Mesenchymal stem cell (in vitro differentiated cells and primary cell): ENCODE data around the gene A4GALT.

Source experiments
- DNase-seq: peaks from one replicate; pipeline ENCODE4 v3.0.0-alpha.2; 2013
- H2AFZ ChIP-seq: one replicate; pipeline ENCODE4 v1.6.1; 2013; ENCODE audit warnings: low read depth, mild to moderate bottlenecking, control low read depth, inconsistent platforms, low read length, moderate library complexity
- H2AK5ac ChIP-seq: 2 replicates; pipeline ENCODE4 v1.6.1; 2013; ENCODE audit warnings: low read length, moderate library complexity, mild to moderate bottlenecking, inconsistent platforms; ENCODE audit not compliant: severe bottlenecking
- H2BK120ac ChIP-seq: one replicate; pipeline ENCODE4 v1.6.1; 2013; ENCODE audit warnings: low read depth, mild to moderate bottlenecking, inconsistent platforms, low read length, moderate library complexity
- H2BK12ac ChIP-seq, 2 experiments: one replicate each; pipeline ENCODE4 v1.6.1; 2013; ENCODE audit warnings: inconsistent platforms in 2 of 2, low read length in 2 of 2, mild to moderate bottlenecking in 2 of 2, moderate library complexity in 2 of 2, control low read depth in 1 of 2
- H2BK15ac ChIP-seq: one replicate; pipeline ENCODE4 v1.6.1; 2013; ENCODE audit warnings: mild to moderate bottlenecking, low read depth, inconsistent platforms; ENCODE audit not compliant: poor library complexity, severe bottlenecking
- H2BK5ac ChIP-seq: 2 replicates; pipeline ENCODE4 v1.6.1; 2013; ENCODE audit warnings: low read depth, mild to moderate bottlenecking, low read length, control low read depth, inconsistent platforms; ENCODE audit not compliant: poor library complexity, severe bottlenecking
- H3K14ac ChIP-seq, 2 experiments: one replicate each; pipeline ENCODE4 v1.6.1; 2013; ENCODE audit warnings: inconsistent platforms in 2 of 2, low read length in 2 of 2, control low read depth in 1 of 2, mild to moderate bottlenecking in 1 of 2, moderate library complexity in 1 of 2
- H3K18ac ChIP-seq, 2 experiments: one replicate each; pipeline ENCODE4 v1.6.1; 2013; ENCODE audit warnings: inconsistent platforms in 2 of 2, low read length in 2 of 2, control low read depth in 1 of 2, low read depth in 1 of 2, mild to moderate bottlenecking in 1 of 2
- H3K23ac ChIP-seq, 2 experiments: one replicate each; pipeline ENCODE4 v1.6.1; 2013; ENCODE audit warnings: inconsistent platforms in 2 of 2, low read length in 2 of 2, mild to moderate bottlenecking in 2 of 2, moderate library complexity in 2 of 2, control low read depth in 1 of 2
- H3K27ac ChIP-seq: 2 replicates; pipeline ENCODE4 v1.5.1; 2013; ENCODE audit warnings: mild to moderate bottlenecking, moderate library complexity, low read length, control low read depth, inconsistent platforms; ENCODE audit not compliant: poor library complexity, severe bottlenecking
- H3K27me3 ChIP-seq, 2 experiments: 2 replicates each; pipeline versions ENCODE4 v1.6.1 to v1.7.0; 2013; ENCODE audit warnings: low read length in 2 of 2, mild to moderate bottlenecking in 2 of 2, moderate library complexity in 2 of 2, control low read depth in 1 of 2, inconsistent platforms in 1 of 2; ENCODE audit not compliant: control insufficient read depth in 1 of 2, insufficient read depth in 1 of 2
- H3K36me3 ChIP-seq, 2 experiments: 2 replicates each; pipeline versions ENCODE4 v1.6.1 to v1.7.0; 2013; ENCODE audit warnings: low read length in 2 of 2, control low read depth in 1 of 2, inconsistent platforms in 1 of 2, low read depth in 1 of 2, mild to moderate bottlenecking in 1 of 2; ENCODE audit not compliant: insufficient read depth in 2 of 2, control insufficient read depth in 1 of 2
- H3K4ac ChIP-seq, 2 experiments: one replicate each; pipeline ENCODE4 v1.6.1; 2013; ENCODE audit warnings: inconsistent platforms in 2 of 2, low read length in 2 of 2, mild to moderate bottlenecking in 2 of 2, moderate library complexity in 2 of 2, control low read depth in 1 of 2, low read depth in 1 of 2
- H3K4me1 ChIP-seq: 2 replicates; pipeline ENCODE4 v1.6.1; 2013; ENCODE audit warnings: low read depth, low read length, control low read depth; ENCODE audit not compliant: control insufficient read depth, insufficient read depth
- H3K4me2 ChIP-seq: 2 replicates; pipeline ENCODE4 v1.6.1; 2013; ENCODE audit warnings: low read length, mild to moderate bottlenecking, inconsistent platforms; ENCODE audit not compliant: poor library complexity, severe bottlenecking
- H3K4me3 ChIP-seq, 2 experiments: 2 replicates each; pipeline versions ENCODE4 v1.5.1 to v1.7.0; 2013; ENCODE audit warnings: low read length in 2 of 2, mild to moderate bottlenecking in 2 of 2, control low read depth in 1 of 2, low read depth in 1 of 2; ENCODE audit not compliant: insufficient read depth in 1 of 2
- H3K79me1 ChIP-seq: replicated peaks from 2 replicates; pipeline ENCODE4 v1.6.1; 2013; ENCODE audit warnings: mild to moderate bottlenecking, control low read depth, low read length, inconsistent platforms; ENCODE audit not compliant: poor library complexity, severe bottlenecking
- H3K9ac ChIP-seq: 2 replicates; pipeline ENCODE4 v1.7.0; 2013; ENCODE audit warnings: mild to moderate bottlenecking, low read length, moderate library complexity
- H3K9me3 ChIP-seq: 2 replicates; pipeline ENCODE4 v1.7.0; 2013; ENCODE audit warnings: mild to moderate bottlenecking, low read length; ENCODE audit not compliant: control insufficient read depth
- H4K8ac ChIP-seq: one replicate; pipeline ENCODE4 v1.6.1; 2013; ENCODE audit warnings: inconsistent platforms, mild to moderate bottlenecking, low read length, moderate library complexity
- H4K91ac ChIP-seq: one replicate; pipeline ENCODE4 v1.6.1; 2013; ENCODE audit warnings: mild to moderate bottlenecking, low read length, inconsistent platforms
- WGBS: methylation state at CpG from one replicate; pipeline ENCODE4 v1.1.7; 2013; ENCODE audit warnings: mixed read lengths; 5-methylcytosine and 5-hydroxymethylcytosine counted together

A4GALT gene

GRCh38 chr22:42704896-42705295 lies 15.8 kb downstream of the A4GALT start:
- H3K4me2 ChIP-seq, result no peak overlapping the region
- H3K27ac ChIP-seq, result no peak overlapping the region
- H3K36me3 ChIP-seq, result peaks cover 15 to 29% of the 10 kb centered on the region in 2 experiments
- no peak overlapping the region for H3K18ac ChIP-seq
- H3K27me3 ChIP-seq, result no peaks in the 10 kb centered on the region
- no peak overlapping the region for H3K23ac ChIP-seq
- H3K79me1 ChIP-seq, result peaks cover 38% of the 10 kb centered on the region
- no peak overlapping the region for H3K9ac ChIP-seq
- H3K9me3 ChIP-seq, result peaks cover 10% of the 10 kb centered on the region
- no peak overlapping the region for H4K8ac ChIP-seq
- no peak overlapping the region for H2BK15ac ChIP-seq
- 93% methylated on average over 4 of the region's 4 CpGs for WGBS
- H3K14ac ChIP-seq, result no peak overlapping the region
- DNase-seq, result no peak
- no peak overlapping the region for H2BK120ac ChIP-seq
- no peak overlapping the region for H2AFZ ChIP-seq
- H3K4me1 ChIP-seq, result peaks cover 9% of the 10 kb centered on the region
- no peak overlapping the region for H3K4ac ChIP-seq
- H3K4me3 ChIP-seq, result no peak overlapping the region
- H2BK12ac ChIP-seq, result no peak overlapping the region
- H4K91ac ChIP-seq, result no peak overlapping the region
- no peak overlapping the region for H2AK5ac ChIP-seq
- no peak overlapping the region for H2BK5ac ChIP-seq

DNA sequence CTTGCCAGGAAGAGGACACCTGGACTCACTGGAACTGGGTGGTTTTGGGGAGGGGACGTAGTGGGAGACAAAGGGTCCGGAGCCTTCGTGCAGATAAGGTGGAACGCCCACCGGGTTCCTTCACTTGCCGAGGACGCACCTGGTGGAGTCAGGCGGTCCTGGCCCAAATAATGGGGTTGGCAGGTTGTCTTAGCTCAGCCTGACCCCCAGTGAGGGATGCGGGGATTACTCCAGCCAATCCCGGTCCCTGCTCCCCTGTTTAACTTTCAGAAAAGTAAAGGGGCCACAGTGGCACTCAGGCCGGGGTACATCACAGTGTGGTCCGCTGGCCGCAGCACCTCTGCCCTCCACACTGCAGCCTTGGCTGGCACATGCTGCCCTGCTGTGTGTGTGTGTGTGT lies 18.0 kb downstream of the A4GALT start:
- 92% methylated on average over 13 of the region's 13 CpGs for WGBS

GRCh38 chr22:42701694-42702093 lies 19.0 kb downstream of the A4GALT start:
- no peaks in the 10 kb centered on the region for H3K27me3 ChIP-seq
- H3K27ac ChIP-seq, result no peak overlapping the region
- WGBS, result 91% methylated on average over 8 of the region's 8 CpGs
- H2AK5ac ChIP-seq, result no peak overlapping the region
- no peaks in the 10 kb centered on the region for H3K9me3 ChIP-seq
- no peak overlapping the region for H2AFZ ChIP-seq
- no peak overlapping the region for H2BK15ac ChIP-seq
- H3K14ac ChIP-seq, result no peak overlapping the region
- no peak overlapping the region for H4K91ac ChIP-seq
- H3K4me3 ChIP-seq, result no peak overlapping the region
- no peak overlapping the region for H2BK5ac ChIP-seq
- H3K4me1 ChIP-seq, result peaks cover 27% of the 10 kb centered on the region
- no peak overlapping the region for H3K4me2 ChIP-seq
- H2BK120ac ChIP-seq, result no peak overlapping the region
- no peak overlapping the region for H4K8ac ChIP-seq
- H2BK12ac ChIP-seq, result peak overlapping the region in 1 of 2 experiments; percentile 49
- no peak for DNase-seq
- H3K36me3 ChIP-seq, result peaks cover 21 to 22% of the 10 kb centered on the region in 2 experiments
- H3K9ac ChIP-seq, result no peak overlapping the region
- no peak overlapping the region for H3K4ac ChIP-seq
- H3K23ac ChIP-seq, result no peak overlapping the region
- H3K79me1 ChIP-seq, result peaks cover 38% of the 10 kb centered on the region
- no peak overlapping the region for H3K18ac ChIP-seq

More for the DNA sequence above, 18.0 kb downstream of the A4GALT start:
- no peak overlapping the region for H2AFZ ChIP-seq
- no peak overlapping the region for H3K27ac ChIP-seq
- H3K9ac ChIP-seq, result no peak overlapping the region
- H4K8ac ChIP-seq, result peak overlapping the region; percentile 52
- no peak overlapping the region for H2AK5ac ChIP-seq
- peaks cover 20% of the 10 kb centered on the region for H3K4me1 ChIP-seq
- no peak overlapping the region for H3K4me3 ChIP-seq
- no peak overlapping the region for H3K4me2 ChIP-seq
- peaks cover 21 to 27% of the 10 kb centered on the region in 2 experiments for H3K36me3 ChIP-seq
- no peak overlapping the region for H2BK120ac ChIP-seq
- H2BK12ac ChIP-seq, result no peak overlapping the region
- no peak overlapping the region for H4K91ac ChIP-seq
- peak overlapping the region in 1 of 2 experiments; percentile 86 for H3K14ac ChIP-seq
- no peak overlapping the region for H3K4ac ChIP-seq
- no peak for DNase-seq
- no peaks in the 10 kb centered on the region for H3K9me3 ChIP-seq
- H3K18ac ChIP-seq, result no peak overlapping the region
- H3K79me1 ChIP-seq, result peaks cover 38% of the 10 kb centered on the region
- H2BK5ac ChIP-seq, result no peak overlapping the region
- no peak overlapping the region for H3K23ac ChIP-seq
- no peak overlapping the region for H2BK15ac ChIP-seq
- H3K27me3 ChIP-seq, result no peaks in the 10 kb centered on the region

DNA sequence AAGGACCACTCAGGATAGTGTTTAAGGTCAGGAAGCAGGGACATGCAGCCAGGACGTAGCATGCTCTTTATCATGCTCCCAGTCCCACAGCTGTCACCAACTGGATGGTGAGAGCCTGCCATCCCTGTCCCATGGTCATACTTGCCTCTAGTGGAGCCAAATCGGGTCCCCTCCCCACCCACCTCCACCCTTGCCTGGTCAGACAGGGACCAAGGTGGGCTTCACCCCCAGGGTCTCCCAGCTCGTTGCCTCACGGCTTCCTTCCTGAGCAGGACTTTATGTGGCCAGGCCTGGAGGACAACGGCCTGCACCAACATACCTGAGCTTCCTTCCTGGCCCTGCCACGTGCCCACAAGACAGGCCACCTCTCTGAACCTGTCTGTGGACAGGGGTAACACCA lies 19.8 kb downstream of the A4GALT start:
- H4K8ac ChIP-seq, result no peak overlapping the region
- H3K4me3 ChIP-seq, result no peak overlapping the region
- no peak overlapping the region for H3K4ac ChIP-seq
- H2AFZ ChIP-seq, result no peak overlapping the region
- peak overlapping the region in 1 of 2 experiments; percentile 52 for H2BK12ac ChIP-seq
- no peak overlapping the region for H2AK5ac ChIP-seq
- H3K9ac ChIP-seq, result no peak overlapping the region
- H3K14ac ChIP-seq, result no peak overlapping the region
- H3K4me2 ChIP-seq, result no peak overlapping the region
- H3K27ac ChIP-seq, result no peak overlapping the region
- H2BK15ac ChIP-seq, result no peak overlapping the region
- DNase-seq, result no peak
- no peak overlapping the region for H2BK5ac ChIP-seq
- no peak overlapping the region for H2BK120ac ChIP-seq
- WGBS, result 82% methylated on average over 6 of the region's 6 CpGs
- no peak overlapping the region for H3K18ac ChIP-seq
- peaks cover 30% of the 10 kb centered on the region for H3K4me1 ChIP-seq
- H3K23ac ChIP-seq, result no peak overlapping the region
- peaks cover 38% of the 10 kb centered on the region for H3K79me1 ChIP-seq
- H3K36me3 ChIP-seq, result peaks cover 21 to 22% of the 10 kb centered on the region in 2 experiments
- no peaks in the 10 kb centered on the region for H3K27me3 ChIP-seq
- H4K91ac ChIP-seq, result no peak overlapping the region
- H3K9me3 ChIP-seq, result no peaks in the 10 kb centered on the region
